ENCODE measurements around the gene BEST1.
"Not testable (repeated sequence)": the region's sequence is repeated elsewhere in the genome, so short reads cannot be mapped to it uniquely, and the experiment has no call there.

Gene BEST1

GRCh38 chr11:61964058-61964665 lies 14.0 kb downstream of the BEST1 start:
- no peak for DNase-seq (ENCODE audit: low spot score)

- DNase-seq (ENCODE audit: low spot score), result not testable (repeated sequence)
Measured at GRCh38 chr11:61964666-61965271, 14.6 kb downstream of the BEST1 start.

GRCh38 chr11:61966734-61967115 lies 16.6 kb downstream of the BEST1 start:
- no peak for DNase-seq (ENCODE audit: low spot score)

GRCh38 chr11:61967116-61967923 lies 17.2 kb downstream of the BEST1 start, which contains the start of gene FTH1:
Gene FTH1, minus strand, starts transcription at chr11:61967634. Its CDS starts 209 bp downstream, at chr11:61967425.
- peak; percentile 90 for DNase-seq (ENCODE audit: low spot score)

- DNase-seq (ENCODE audit: low spot score), result no peak
Measured at GRCh38 chr11:61967924-61968757, 18.0 kb downstream of the BEST1 start.

- no peak for DNase-seq (ENCODE audit: low spot score)
Measured at GRCh38 chr11:61968758-61969390, 18.7 kb downstream of the BEST1 start.

GRCh38 chr11:61969391-61969758 lies 19.2 kb downstream of the BEST1 start:
- DNase-seq (ENCODE audit: low spot score), result no peak

GRCh38 chr11:61969838-61970662 lies 19.9 kb downstream of the BEST1 start:
- DNase-seq (ENCODE audit: low spot score), result no peak

GRCh38 chr11:61971248-61972111 lies 21.3 kb downstream of the BEST1 start:
- peak; percentile 97 for DNase-seq (ENCODE audit: low spot score)

GRCh38 chr11:61972112-61972671 lies 22.0 kb downstream of the BEST1 start:
- DNase-seq (ENCODE audit: low spot score), result no peak

GRCh38 chr11:61972672-61973475 lies 22.7 kb downstream of the BEST1 start:
- DNase-seq (ENCODE audit: low spot score), result no peak

- no peak for DNase-seq (ENCODE audit: low spot score)
Measured at GRCh38 chr11:61973476-61974162, 23.5 kb downstream of the BEST1 start.

GRCh38 chr11:61974766-61975631 lies 24.8 kb downstream of the BEST1 start:
- no peak for DNase-seq (ENCODE audit: low spot score)

GRCh38 chr11:61975638-61976419 lies 25.7 kb downstream of the BEST1 start:
- no peak for DNase-seq (ENCODE audit: low spot score)

- no peak for DNase-seq (ENCODE audit: low spot score)
Measured at GRCh38 chr11:61976420-61976800, 26.3 kb downstream of the BEST1 start.

GRCh38 chr11:61976813-61977475 lies 26.8 kb downstream of the BEST1 start:
- no peak for DNase-seq (ENCODE audit: low spot score)
